Left kidney (tissue), 2 donors: ENCODE measurements around the gene ACOT8. TPM values are rescaled to one million over a fixed set of nuclear protein-coding genes. Genes with fewer than 3 reads are reported as not detected.

Experiments
- DNase-seq: peaks from one replicate; pipeline ENCODE4 v3.0.0-alpha.2; 2013
- polyA plus RNA-seq: library from polyadenylated mRNA; unstranded; fragments of 120-200 nt; gene quantifications from one replicate; pipeline ENCODE4 v1.2.1, GENCODE V29; 2013; ENCODE audit not compliant: insufficient read length

ACOT8 gene
- polyA plus RNA-seq, 1 donor = 23.3 TPM

- DNase-seq = no peak
These were observed 3.5 kb upstream of the ACOT8 start for GRCh38 chr20:45860560-45861220.

- peak; percentile 46 for DNase-seq
These were observed 2.7 kb upstream of the ACOT8 start for GRCh38 chr20:45859916-45860315.

- no peak for DNase-seq
These were observed 657 bp upstream of the ACOT8 start for GRCh38 chr20:45857882-45858216.

- DNase-seq = no peak
These were observed 3.7 kb downstream of the ACOT8 start for GRCh38 chr20:45853484-45853883.

- no peak for DNase-seq
These were observed 4.9 kb downstream of the ACOT8 start for GRCh38 chr20:45852326-45852725.

GRCh38 chr20:45851501-45851900 is 5.7 kb downstream of the ACOT8 start:
- no peak for DNase-seq

GRCh38 chr20:45850926-45851325 is 6.3 kb downstream of the ACOT8 start:
- DNase-seq = no peak

GRCh38 chr20:45850238-45850637 is 7.0 kb downstream of the ACOT8 start:
- DNase-seq = no peak

GRCh38 chr20:45848969-45849582 is 8.1 kb downstream of the ACOT8 start:
- DNase-seq = no peak

GRCh38 chr20:45848421-45848820 is 8.8 kb downstream of the ACOT8 start:
- no peak for DNase-seq

GRCh38 chr20:45845452-45845851 is 11.7 kb downstream of the ACOT8 start:
- no peak for DNase-seq

- no peak for DNase-seq
These were observed 13.7 kb downstream of the ACOT8 start for GRCh38 chr20:45843506-45843905.

- DNase-seq = no peak
These were observed 14.9 kb downstream of the ACOT8 start for GRCh38 chr20:45842169-45842812.

GRCh38 chr20:45841407-45842129 is 15.6 kb downstream of the ACOT8 start:
- no peak for DNase-seq

GRCh38 chr20:45840700-45841198 is 16.4 kb downstream of the ACOT8 start:
- DNase-seq = no peak

- DNase-seq = no peak
These were observed 20.4 kb downstream of the ACOT8 start for GRCh38 chr20:45836841-45837240.

GRCh38 chr20:45835825-45836224 is 21.4 kb downstream of the ACOT8 start:
- no peak for DNase-seq

- DNase-seq = no peak
These were observed 21.8 kb downstream of the ACOT8 start for GRCh38 chr20:45835329-45835765.

GRCh38 chr20:45834797-45835161 is 22.4 kb downstream of the ACOT8 start:
- no peak for DNase-seq

- peak; percentile 73 for DNase-seq
These were observed 23.1 kb downstream of the ACOT8 start for GRCh38 chr20:45833883-45834796.

- DNase-seq = peak; percentile 80
These were observed 23.9 kb downstream of the ACOT8 start, which contains the start of gene SNX21 for GRCh38 chr20:45833030-45833882. TSS of gene SNX21 (plus strand) at chr20:45833799. CDS start at chr20:45833920, 121 bp downstream.
